CD4-positive, alpha-beta T cell treated with Interferon alpha-2 for 1 hour (primary cell): Measurements from ENCODE around the gene TCF4.

Experiments used
- DNase-seq, 2 donors: peaks; one replicate each; pipeline ENCODE4 v3.0.0-alpha.2; 2020 to 2022

Gene TCF4

GRCh38 chr18:55316486-55317184 is 271.4 kb downstream of the TCF4 start:
- DNase-seq = no peak

GRCh38 chr18:55314615-55315237 is 273.3 kb downstream of the TCF4 start:
- DNase-seq = no peak

- DNase-seq = no peak
Measured at GRCh38 chr18:55314031-55314430, 274.0 kb downstream of the TCF4 start.

GRCh38 chr18:55310863-55311262 is 277.1 kb downstream of the TCF4 start:
- no peak for DNase-seq

- no peak for DNase-seq
Measured at GRCh38 chr18:55310044-55310676, 277.8 kb downstream of the TCF4 start.

GRCh38 chr18:55309249-55309648 is 278.7 kb downstream of the TCF4 start:
- no peak for DNase-seq

- no peak for DNase-seq
Measured at GRCh38 chr18:55307505-55307904, 280.5 kb downstream of the TCF4 start.

GRCh38 chr18:55306359-55307024 is 281.5 kb downstream of the TCF4 start:
- DNase-seq = no peak

GRCh38 chr18:55302167-55302833 is 285.7 kb downstream of the TCF4 start:
- no peak for DNase-seq

- DNase-seq = no peak
Measured at GRCh38 chr18:55301824-55302166, 286.2 kb downstream of the TCF4 start.

- DNase-seq = no peak
Measured at GRCh38 chr18:55300936-55301531, 287.0 kb downstream of the TCF4 start.

- DNase-seq = no peak
Measured at GRCh38 chr18:55300421-55300935, 287.5 kb downstream of the TCF4 start.

- DNase-seq = no peak
Measured at GRCh38 chr18:55296778-55297177, 291.2 kb downstream of the TCF4 start.

- no peak for DNase-seq
Measured at GRCh38 chr18:55296115-55296514, 291.9 kb downstream of the TCF4 start.

- no peak for DNase-seq
Measured at GRCh38 chr18:55290898-55291297, 297.1 kb downstream of the TCF4 start.

GRCh38 chr18:55289775-55290174 is 298.2 kb downstream of the TCF4 start:
- DNase-seq = no peak

- DNase-seq = no peak
Measured at GRCh38 chr18:55289048-55289447, 298.9 kb downstream of the TCF4 start.

- DNase-seq = no peak
Measured at GRCh38 chr18:55287935-55288868, 299.8 kb downstream of the TCF4 start.

- no peak for DNase-seq
Measured at GRCh38 chr18:55287149-55287806, 300.7 kb downstream of the TCF4 start.

GRCh38 chr18:55286257-55286825 is 301.7 kb downstream of the TCF4 start:
- no peak for DNase-seq

GRCh38 chr18:55284614-55285013 is 303.4 kb downstream of the TCF4 start:
- DNase-seq = no peak
